SKM-1 treated with dmso at 0.1 percent for 144 hours (cell line): ENCODE data around the gene ECSCR.
"Not testable (repeated sequence)": the region's sequence is repeated elsewhere in the genome, so short reads cannot be mapped to it uniquely, and the experiment has no call there.

ENCODE experiments used
- DNase-seq: peaks from one replicate; lab custom pipeline; 2025; ENCODE audit not compliant: unreplicated experiment; lab: John Stamatoyannopoulos, UW

Gene ECSCR

GRCh38 chr5:139462586-139463276 is at the start of gene ECSCR:
Gene ECSCR, minus strand, starts transcription at chr5:139462743. Its CDS starts 73 bp downstream, at chr5:139462670.
- no peak for DNase-seq

GRCh38 chr5:139504722-139505121 is 42.2 kb upstream of the ECSCR start:
- not testable (repeated sequence) for DNase-seq

GRCh38 chr5:139503879-139504278 is 41.3 kb upstream of the ECSCR start:
- not testable (repeated sequence) for DNase-seq

GRCh38 chr5:139503036-139503817 is 40.7 kb upstream of the ECSCR start:
- not testable (repeated sequence) for DNase-seq

GRCh38 chr5:139501381-139501780 is 38.8 kb upstream of the ECSCR start:
- DNase-seq, result peak; percentile 47

GRCh38 chr5:139495638-139496435 is 33.3 kb upstream of the ECSCR start:
- peak; percentile 35 for DNase-seq

GRCh38 chr5:139494832-139495231 is 32.3 kb upstream of the ECSCR start:
- no peak for DNase-seq

- no peak for DNase-seq
Observed at GRCh38 chr5:139494256-139494655, 31.7 kb upstream of the ECSCR start.

GRCh38 chr5:139492700-139493192 is 30.2 kb upstream of the ECSCR start:
- DNase-seq, result no peak

GRCh38 chr5:139488260-139488659 is 25.7 kb upstream of the ECSCR start:
- DNase-seq, result peak; percentile 67

- DNase-seq, result no peak
Observed at GRCh38 chr5:139486201-139486600, 23.7 kb upstream of the ECSCR start.

GRCh38 chr5:139482890-139483208 is 20.3 kb upstream of the ECSCR start:
- DNase-seq, result not testable (repeated sequence)

GRCh38 chr5:139482050-139482889 is 19.7 kb upstream of the ECSCR start, which contains the start of gene STING1:
Gene STING1, minus strand, starts transcription at chr5:139482758. Its CDS starts 1,054 bp downstream, at chr5:139481704.
- peak; percentile 93 for DNase-seq

- DNase-seq, result no peak
Observed at GRCh38 chr5:139481580-139482049, 19.1 kb upstream of the ECSCR start.

- no peak for DNase-seq
Observed at GRCh38 chr5:139481122-139481533, 18.6 kb upstream of the ECSCR start.

GRCh38 chr5:139479729-139480128 is 17.2 kb upstream of the ECSCR start:
- DNase-seq, result not testable (repeated sequence)

GRCh38 chr5:139478657-139479423 is 16.3 kb upstream of the ECSCR start:
- DNase-seq, result not testable (repeated sequence)

GRCh38 chr5:139475865-139476617 is 13.5 kb upstream of the ECSCR start:
- no peak for DNase-seq
